ENCODE results near the gene HSPG2.

GRCh38 chr1:21875621-21876063 is 61.5 kb downstream of the HSPG2 start:
- no peak for TF ChIP-seq CTCF (IDR thresholded peaks at IDR 0.05)
- no peak for TF ChIP-seq POLR2A (IDR thresholded peaks at IDR 0.05)

All from gastroesophageal sphincter (tissue), 3 donors.